COLO668 (cell line): Measurements from ENCODE around the gene TSEN34.
"Not testable (repeated sequence)": the region's sequence is repeated elsewhere in the genome, so short reads cannot be mapped to it uniquely, and the experiment has no call there.

ENCODE experiments used
- DNase-seq: peaks from one replicate; lab custom pipeline; 2025; ENCODE audit not compliant: unreplicated experiment; lab: John Stamatoyannopoulos, UW

TSEN34 gene

DNA sequence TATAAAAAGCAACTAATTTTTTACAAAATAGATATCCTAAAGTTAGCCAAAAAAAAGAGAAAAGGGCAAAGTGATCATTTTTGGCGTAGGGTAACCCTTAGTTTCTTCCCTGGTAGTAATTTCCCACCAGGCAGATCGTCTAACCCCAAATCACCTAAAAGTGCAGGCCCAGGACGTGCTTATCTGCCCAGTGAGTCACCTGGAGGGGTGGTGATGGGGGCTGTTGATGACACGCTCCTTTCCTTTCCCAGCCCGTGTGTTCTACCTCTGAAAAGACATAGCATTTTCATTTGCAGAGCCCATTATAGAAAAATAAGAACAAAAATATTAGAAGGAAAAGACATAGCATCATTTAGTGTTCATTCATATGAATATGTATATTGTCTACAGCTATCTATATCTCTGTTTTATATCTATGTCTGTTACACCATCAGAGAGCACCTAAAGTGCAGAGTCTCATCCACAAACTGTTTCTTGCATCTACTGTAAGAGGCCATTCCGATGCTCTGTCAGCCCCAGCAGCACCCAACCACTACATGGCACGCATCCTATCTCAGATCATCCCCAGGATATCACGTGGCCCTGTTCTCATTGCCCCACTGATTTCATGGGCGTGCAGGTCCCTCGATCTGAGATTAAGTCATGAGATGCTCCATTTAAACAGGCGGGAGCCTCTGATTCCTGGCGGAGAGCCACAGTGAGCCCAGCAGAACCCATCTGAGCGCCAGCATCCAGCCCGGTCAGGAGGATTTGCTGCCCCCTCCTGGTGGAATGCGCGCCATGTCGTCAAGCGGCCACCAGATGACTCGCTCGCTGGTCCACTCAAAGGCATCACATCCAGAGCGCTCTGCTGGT, 40.2 kb downstream of the TSEN34 start:
- DNase-seq = peak; percentile 87

DNA sequence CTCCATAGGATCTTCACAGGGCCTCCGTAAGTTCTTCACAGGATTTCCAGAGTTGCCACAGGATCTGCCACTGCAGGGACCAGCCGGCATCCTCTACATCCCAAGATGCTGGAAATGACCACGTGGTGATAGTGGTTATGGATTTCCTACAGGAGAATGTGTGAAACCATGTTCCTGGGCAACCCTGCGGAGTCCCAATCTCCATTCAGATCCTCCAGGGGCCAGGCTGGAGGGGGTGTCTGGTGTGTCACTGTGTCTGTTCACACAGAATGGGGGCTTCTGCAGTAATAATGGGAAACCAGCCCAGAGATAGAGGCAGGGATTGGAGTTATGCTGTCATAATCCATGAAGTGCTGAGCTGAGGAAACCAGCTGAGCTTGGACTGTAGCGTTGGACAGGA, 42.8 kb downstream of the TSEN34 start:
- no peak for DNase-seq

DNA sequence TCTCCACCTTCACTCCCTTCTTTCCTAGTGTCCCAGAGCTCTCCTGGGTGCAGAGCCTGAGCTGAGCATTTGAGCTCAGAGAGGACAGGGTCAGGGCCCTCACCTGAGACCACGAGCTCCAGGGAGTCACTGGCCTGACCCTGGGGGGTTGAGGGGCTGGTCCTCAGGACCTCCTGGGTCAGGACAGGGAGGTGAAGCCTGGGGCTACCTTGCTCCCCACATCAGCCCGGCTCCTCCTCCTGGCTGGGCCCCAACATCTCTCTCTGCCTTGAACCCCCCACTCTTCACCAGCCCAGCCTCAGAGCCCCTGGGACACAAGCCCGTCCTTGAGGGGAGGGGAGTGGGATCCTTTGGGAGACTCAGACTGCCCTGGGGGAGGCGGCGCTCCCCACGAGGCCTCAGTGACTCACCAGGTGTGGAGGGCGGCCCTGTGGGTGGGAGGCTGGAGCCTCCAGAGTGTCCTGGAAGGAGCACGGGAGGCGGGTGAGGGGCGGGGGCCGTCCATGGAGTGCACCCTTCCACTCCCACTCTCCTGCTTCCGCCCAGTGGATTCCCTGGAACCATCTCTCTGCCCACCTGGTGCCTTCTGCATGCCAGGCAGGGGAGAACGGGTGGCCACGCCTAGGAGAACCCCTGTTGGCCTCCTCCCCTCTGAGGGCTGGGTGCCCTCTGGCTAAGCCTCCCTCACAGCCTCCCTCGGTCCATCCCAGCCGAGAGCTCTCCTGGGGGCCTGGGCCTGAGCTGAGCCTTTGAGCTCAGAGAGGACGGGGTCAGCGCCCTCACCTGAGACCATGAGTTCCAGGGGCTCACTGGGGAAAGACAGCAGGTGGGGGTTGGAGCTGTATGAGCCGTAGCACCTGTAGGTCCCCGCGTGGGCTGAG, 48.6 kb downstream of the TSEN34 start:
- not testable (repeated sequence) for DNase-seq

DNA sequence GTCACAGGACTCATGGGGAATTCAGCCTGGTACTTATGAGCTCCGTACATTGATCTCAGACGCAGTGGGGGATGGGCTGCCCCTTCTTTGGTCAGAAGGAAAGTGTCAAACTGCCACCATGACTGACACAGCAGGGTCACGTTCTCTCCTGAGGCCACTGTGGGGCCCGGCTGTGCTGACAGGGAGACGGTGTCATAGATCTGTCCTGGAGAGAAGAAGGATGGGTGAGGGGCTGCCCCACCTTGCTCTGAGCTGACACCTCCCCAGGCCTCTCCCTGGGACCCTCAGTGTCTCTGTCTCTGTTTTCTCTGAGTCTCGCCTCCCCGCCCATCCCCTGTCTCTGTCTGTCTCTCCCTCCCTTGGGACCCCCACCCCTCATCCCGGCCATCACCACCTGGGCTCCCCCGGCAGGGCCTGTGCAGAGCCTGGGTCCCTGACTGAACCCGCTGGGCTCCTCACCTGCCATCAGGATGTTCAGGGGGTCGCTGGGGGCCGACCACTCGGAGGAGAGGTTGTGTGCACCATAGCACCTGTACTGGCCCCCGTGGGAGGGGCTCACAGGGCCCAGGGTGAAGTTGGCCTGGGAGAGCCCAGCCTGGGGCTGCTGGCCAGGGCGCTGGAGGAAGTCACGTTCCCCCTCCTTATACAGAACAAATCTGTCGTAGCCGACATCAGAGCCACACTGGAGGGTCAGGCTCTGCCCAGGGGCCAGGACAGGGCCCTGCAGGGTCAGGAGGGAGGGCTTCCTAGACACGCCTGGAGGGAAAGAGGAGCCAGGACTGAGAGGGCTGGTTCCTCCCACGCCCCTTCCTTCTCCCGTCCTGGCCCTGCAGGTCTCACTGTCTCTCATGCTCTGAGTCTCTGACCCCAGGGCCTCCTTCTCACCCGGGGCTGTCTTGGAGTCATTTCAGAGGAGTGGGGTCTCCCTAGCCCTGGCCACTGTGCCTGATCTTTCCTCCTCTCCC, 49.5 kb downstream of the TSEN34 start:
- not testable (repeated sequence) for DNase-seq

DNA sequence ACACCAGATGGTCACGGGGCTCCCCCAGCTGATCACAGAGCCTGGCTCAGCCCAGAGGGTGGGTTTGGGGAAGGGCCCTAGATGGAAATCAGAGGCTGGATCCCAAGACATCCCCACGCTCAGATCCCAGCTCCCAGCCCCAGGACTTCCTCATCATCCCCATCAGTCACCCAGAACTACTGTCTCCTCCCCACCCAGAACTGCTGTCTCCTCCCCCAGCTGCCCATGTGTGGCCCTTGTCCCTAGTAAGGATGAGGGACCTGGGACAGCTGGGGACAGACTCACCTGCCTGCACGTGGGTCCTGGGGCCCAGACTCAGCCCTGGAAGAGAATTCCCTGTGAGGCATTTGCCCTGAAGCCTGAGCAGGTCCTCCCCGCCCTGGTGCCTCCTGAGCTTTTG, 51.1 kb downstream of the TSEN34 start:
- DNase-seq = not testable (repeated sequence)

DNA sequence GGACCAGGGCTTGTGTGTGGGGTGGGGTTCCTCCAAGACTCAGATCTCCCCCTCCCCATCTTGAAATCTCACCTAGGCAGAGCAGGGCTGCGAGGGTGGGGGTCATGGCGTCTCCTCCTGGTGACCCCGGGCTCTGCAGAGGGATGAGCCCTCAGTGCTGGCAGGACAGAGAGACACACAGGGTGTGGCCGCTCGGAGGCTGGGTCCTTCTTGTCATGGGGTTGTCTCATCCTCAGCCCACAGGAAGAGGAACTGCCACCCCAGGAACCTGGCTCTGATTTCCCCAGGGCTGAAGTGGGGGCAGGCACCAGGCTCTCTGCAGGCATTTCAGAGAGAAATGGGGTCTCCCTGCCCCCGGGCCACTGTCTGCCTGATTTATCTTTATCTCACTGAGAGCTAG, 51.5 kb downstream of the TSEN34 start, which contains the start of gene LILRA6:
Gene LILRA6, minus strand, starts transcription at position 145 of the 400 bp plus-strand sequence.
- DNase-seq = not testable (repeated sequence)

DNA sequence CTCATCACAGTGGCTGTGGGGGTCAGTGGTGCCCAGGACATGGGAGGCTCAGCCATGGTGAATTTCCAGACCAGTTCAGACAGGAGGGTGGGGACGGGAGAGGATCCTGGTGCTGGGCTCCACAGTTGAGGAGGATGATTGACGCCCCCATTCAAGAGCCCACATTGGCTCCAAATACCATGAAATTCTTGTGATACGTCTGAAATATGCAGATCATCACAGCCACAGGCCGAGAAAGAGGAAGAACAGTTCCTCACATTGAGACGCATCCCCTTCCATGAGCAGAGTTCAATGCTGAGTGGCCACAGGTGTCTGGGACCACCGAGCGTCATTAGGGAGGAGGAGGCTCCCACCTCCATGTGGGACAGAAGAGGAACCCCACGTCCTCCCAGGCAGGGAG, 52.7 kb downstream of the TSEN34 start:
- DNase-seq = not testable (repeated sequence)
